Fibroblast of mammary gland (primary cell): ENCODE data around the gene GUSB.
"Not testable (repeated sequence)": the region's sequence is repeated elsewhere in the genome, so short reads cannot be mapped to it uniquely, and the experiment has no call there.

Source experiments
- DNase-seq: peaks from one replicate; pipeline ENCODE4 v3.0.0-alpha.2; 2010; ENCODE audit warnings: low read depth
- H3K4me3 ChIP-seq: 2 replicates; pipeline ENCODE4 v1.5.1; 2011; ENCODE audit warnings: low read depth, mild to moderate bottlenecking, low read length, moderate library complexity; ENCODE audit not compliant: control insufficient read depth
- TF ChIP-seq, protein P1 (sequence below): conservative IDR thresholded peaks from 2 replicates; pipeline ENCODE4 v1.5.1; 2011; ENCODE audit warnings: low read depth, low read length, inconsistent platforms; ENCODE audit not compliant: control insufficient read depth, insufficient read depth

The GUSB gene

DNA sequence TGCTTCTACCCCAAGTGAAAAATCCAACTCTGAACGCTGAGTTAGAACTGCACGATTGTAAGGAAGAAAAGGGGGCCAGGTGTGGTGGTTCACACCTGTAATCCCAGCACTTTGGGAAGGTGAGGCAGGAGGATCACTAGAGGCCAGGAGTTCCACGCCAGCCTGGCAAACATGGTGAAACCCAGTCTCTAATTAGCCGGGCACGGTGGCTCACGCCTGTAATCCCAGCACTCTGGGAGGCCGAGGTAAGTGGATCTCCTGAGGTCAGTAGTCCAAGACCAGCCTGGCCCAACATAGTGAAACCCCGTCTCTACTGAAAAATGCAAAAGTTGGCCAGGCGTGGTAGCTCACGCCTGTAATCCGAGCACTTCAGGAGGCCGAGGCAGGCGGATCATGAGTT is 9.0 kb downstream of the GUSB start:
- TF ChIP-seq, protein P1, sequence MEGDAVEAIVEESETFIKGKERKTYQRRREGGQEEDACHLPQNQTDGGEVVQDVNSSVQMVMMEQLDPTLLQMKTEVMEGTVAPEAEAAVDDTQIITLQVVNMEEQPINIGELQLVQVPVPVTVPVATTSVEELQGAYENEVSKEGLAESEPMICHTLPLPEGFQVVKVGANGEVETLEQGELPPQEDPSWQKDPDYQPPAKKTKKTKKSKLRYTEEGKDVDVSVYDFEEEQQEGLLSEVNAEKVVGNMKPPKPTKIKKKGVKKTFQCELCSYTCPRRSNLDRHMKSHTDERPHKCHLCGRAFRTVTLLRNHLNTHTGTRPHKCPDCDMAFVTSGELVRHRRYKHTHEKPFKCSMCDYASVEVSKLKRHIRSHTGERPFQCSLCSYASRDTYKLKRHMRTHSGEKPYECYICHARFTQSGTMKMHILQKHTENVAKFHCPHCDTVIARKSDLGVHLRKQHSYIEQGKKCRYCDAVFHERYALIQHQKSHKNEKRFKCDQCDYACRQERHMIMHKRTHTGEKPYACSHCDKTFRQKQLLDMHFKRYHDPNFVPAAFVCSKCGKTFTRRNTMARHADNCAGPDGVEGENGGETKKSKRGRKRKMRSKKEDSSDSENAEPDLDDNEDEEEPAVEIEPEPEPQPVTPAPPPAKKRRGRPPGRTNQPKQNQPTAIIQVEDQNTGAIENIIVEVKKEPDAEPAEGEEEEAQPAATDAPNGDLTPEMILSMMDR, result no peak
- no peak for DNase-seq

DNA sequence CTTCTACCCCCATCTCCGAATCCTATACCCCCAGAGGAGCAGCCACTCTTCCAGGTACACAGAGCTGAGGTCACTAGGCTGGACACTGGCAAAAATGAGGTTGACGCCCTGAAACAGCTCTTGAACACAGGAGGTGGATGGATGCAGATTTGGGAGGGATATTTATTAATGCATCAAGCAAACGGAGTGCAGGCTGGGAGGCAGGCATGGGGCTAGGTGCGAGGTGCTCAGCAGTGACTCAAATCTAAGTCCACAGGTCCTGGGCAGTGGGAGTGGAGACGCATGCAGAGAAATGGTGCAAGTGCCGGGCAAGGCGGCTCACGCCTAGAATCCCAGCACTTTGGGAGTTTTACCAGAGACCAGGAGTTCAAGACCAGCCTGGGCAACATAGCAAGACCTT is 11.0 kb downstream of the GUSB start:
- DNase-seq, result no peak
- TF ChIP-seq, protein P1, result no peak
- no peak overlapping the region for H3K4me3 ChIP-seq

More for the DNA sequence above, 9.0 kb downstream of the GUSB start:
- no peak overlapping the region for H3K4me3 ChIP-seq

DNA sequence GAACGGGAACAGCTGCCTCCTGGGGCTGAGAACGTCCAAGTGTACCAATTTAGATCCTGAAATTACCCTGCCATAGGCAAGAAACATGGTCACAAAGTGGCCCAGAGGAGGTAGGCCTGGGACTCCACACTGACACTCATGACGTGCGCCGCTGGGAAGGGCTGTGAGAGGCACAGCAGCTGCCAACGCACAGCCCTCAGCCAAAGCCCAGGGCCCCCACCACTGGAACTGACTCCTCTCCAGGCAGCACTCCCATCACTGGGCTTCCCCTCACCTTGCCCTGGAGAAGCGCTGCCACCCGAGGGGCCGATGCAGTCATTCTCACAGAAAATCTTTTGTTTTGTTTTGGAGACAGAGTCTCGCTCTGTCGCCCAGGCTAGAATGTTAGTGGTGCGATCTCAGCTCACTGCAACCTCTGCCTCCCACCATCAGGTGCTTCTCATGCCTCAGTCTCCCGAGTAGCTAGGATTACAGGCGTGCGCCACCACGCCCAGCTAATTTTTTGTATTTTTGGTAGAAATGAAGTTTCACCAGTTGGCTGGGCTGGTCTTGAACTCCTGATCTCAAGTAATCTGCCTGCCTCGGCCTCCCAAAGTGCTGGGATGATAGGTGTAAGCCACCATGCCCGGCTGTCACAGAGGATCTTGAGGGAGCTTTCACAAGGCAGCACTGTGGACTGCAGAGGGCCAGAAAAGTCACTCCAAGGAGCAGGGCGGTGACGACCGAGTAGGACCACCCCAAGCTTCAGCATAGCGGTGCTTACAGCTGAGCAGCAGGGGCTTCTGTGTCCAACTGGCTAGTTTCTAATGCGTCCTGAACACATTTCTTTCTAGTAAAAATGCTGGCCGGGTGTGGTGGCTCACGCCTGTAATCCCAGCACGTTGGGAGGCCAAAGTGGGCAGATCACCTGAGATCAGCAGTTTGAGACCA is 13.5 kb downstream of the GUSB start:
- H3K4me3 ChIP-seq, result no peak overlapping the region
- TF ChIP-seq, protein P1, result no peak
- DNase-seq, result no peak

DNA sequence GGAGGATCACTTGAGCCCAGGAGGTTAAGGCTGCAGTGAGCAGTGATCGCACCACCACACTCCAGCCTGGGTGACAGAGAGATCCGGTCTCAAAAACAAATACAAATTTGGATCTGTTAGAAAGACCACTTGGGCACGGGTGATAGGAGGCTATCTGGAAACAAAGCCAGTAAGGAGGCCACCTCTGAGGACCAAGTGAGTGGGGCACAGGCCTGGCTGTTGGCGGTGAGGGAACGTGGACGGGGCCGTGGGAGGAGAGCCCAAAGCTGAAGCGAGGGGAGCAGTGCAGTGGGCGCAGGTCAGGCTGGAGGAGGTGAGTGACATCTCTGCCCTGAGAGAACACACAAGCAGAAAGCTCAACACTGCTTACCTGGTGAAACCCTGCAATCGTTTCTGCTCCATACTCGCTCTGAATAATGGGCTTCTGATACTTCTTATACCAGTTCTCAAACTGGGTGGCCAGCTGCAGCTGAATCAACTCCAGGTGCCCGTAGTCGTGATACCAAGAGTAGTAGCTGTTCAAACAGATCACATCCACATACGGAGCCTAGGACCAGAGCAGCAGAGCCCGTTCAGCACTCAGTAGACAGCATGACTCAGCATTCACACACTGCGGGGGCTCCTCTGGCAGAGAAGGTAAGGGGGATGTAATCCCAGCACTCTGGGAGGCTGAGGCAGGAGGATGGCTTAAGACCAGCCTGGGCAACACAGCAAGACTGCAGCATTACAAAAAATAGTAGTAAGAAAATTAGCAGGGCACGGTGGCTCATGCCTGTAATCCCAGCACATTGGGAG is 14.5 kb downstream of the GUSB start:
- DNase-seq, result no peak
- H3K4me3 ChIP-seq, result no peak overlapping the region
- TF ChIP-seq, protein P1, result no peak

DNA sequence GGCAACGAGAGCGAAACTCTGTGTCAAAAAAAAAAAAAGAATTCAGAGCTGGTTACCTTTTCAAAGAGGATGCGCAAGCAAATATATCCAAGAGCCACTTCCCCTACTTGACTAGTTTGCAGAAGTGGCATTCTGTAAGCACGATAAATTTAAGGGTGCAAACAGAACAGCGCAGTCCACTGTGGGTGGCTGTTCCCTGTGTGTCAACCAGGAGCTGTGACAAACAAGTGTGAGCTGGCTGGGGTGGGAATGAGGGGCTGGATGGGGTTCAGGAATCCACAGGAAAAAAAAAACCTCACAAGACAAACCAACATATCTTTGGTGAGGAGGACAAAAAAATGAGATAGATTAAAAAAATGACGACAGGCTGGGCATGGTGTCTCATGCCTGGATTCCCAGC is 15.9 kb downstream of the GUSB start:
- H3K4me3 ChIP-seq, result no peak overlapping the region
- TF ChIP-seq, protein P1, result no peak
- no peak for DNase-seq

DNA sequence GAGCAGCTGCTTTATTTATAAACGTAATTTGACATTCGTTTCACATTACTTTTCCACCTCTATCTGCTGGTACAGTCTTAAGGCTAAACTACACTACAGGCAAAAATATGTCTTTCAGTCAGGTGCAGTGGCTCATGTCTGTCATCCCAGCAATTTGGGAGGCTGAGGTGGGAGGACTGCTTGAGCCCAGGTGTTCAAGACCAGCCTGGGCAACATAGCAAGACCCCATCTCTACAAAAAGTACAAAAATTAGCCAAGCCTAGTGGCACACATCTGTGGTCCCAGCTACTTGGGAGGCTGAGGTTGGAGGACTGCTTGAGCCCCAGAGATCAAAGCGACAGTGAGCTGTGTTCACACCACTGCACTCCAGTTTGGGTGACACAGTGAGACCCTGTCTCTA is 17.3 kb downstream of the GUSB start:
- DNase-seq, H3K4me3 ChIP-seq: not testable (repeated sequence)

DNA sequence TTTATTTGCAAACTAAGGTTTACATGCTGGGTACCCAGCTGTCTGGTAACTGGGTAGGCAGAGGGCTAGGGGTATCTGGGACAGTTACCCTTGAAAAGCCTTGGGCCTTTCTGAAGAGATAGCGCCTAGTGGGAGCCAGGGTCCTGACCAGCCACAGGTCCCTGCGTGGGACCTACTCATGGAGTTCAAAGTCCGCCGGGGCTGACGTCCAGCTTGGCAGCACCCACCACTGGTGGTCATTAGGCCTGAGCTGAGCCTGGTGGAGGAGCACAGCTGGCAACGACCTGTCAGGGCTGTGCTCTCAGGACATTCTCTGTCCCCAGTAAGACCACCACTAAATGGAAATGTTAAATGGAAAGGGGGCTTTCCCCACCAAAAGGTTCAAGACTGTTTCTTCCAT is 20.0 kb downstream of the GUSB start:
- TF ChIP-seq, protein P1, result no peak
- no peak for DNase-seq
- no peak overlapping the region for H3K4me3 ChIP-seq
